Measurements from ENCODE around the gene ZBTB21. TPM values are rescaled to one million over a fixed set of nuclear protein-coding genes. Genes with fewer than 3 reads are reported as not detected.
A peak's percentile ranks its signal among the peaks of the same experiment; 100 is the strongest.

Gene ZBTB21
- total RNA-seq, 1 donor from 2014 or later, result 25.3 TPM

GRCh38 chr21:41975391-41976272, 34.5 kb downstream of the ZBTB21 start:
- Mint-ChIP-seq H3K27ac (no peak overlapping the region), H3K9me3 (peaks cover 15% of the 10 kb centered on the region), H3K4me3 (no peak overlapping the region), H3K27me3 (ENCODE audit: insufficient read depth, low read depth) (peaks cover 4% of the 10 kb centered on the region), H3K4me1 (peaks cover 13% of the 10 kb centered on the region), H3K36me3 (peaks cover 2% of the 10 kb centered on the region)
- H3K9me3 ChIP-seq (ENCODE audit: low read depth), result peaks cover 3% of the 10 kb centered on the region
- H3F3A ChIP-seq (ENCODE audit: low read depth), result no peaks in the 10 kb centered on the region
- H3K4me2 ChIP-seq, result no peak overlapping the region
- H4K20me1 ChIP-seq (ENCODE audit: low read depth), result no peaks in the 10 kb centered on the region
- no peaks in the 10 kb centered on the region for H3K27me3 ChIP-seq
- no peaks in the 10 kb centered on the region for H3K4me1 ChIP-seq
- no peak overlapping the region for H2AFZ ChIP-seq (replicated peaks)
- H3K79me2 ChIP-seq (ENCODE audit: low read depth), result no peaks in the 10 kb centered on the region
- H3K36me3 ChIP-seq, result no peaks in the 10 kb centered on the region
- DNase-seq (ENCODE audit: low spot score), result peak; percentile 39
- no peak overlapping the region for H3K9ac ChIP-seq
- TF ChIP-seq CTCF (IDR thresholded peaks at IDR 0.05) (no peak), EZH2phosphoT487 (IDR thresholded peaks at IDR 0.05) (no peak), EZH2 (IDR thresholded peaks at IDR 0.05) (no peak)
- no peak overlapping the region for H3K27ac ChIP-seq
- no peak overlapping the region for H3K4me3 ChIP-seq

GRCh38 chr21:41974752-41975053, 35.5 kb downstream of the ZBTB21 start:
- H3K27me3 ChIP-seq, result no peaks in the 10 kb centered on the region

GRCh38 chr21:41973861-41974751, 36.1 kb downstream of the ZBTB21 start:
- no peaks in the 10 kb centered on the region for H3F3A ChIP-seq (ENCODE audit: low read depth)
- no peaks in the 10 kb centered on the region for H3K36me3 ChIP-seq
- H3K4me1 ChIP-seq, result no peaks in the 10 kb centered on the region
- no peak overlapping the region for H3K27ac ChIP-seq
- H3K4me3 ChIP-seq, result no peak overlapping the region
- H3K9ac ChIP-seq, result no peak overlapping the region
- no peak for DNase-seq (ENCODE audit: low spot score)
- no peaks in the 10 kb centered on the region for H4K20me1 ChIP-seq (ENCODE audit: low read depth)
- no peaks in the 10 kb centered on the region for H3K27me3 ChIP-seq
- H3K9me3 Mint-ChIP-seq, result peaks cover 7% of the 10 kb centered on the region
- H3K27me3 Mint-ChIP-seq (ENCODE audit: insufficient read depth, low read depth), result peaks cover 4% of the 10 kb centered on the region
- H3K79me2 ChIP-seq (ENCODE audit: low read depth), result no peaks in the 10 kb centered on the region
- no peaks in the 10 kb centered on the region for H3K36me3 Mint-ChIP-seq
- H3K27ac Mint-ChIP-seq, result no peak overlapping the region
- H3K4me3 Mint-ChIP-seq, result no peak overlapping the region
- H3K9me3 ChIP-seq (ENCODE audit: low read depth), result peaks cover 1% of the 10 kb centered on the region
- H2AFZ ChIP-seq (replicated peaks), result no peak overlapping the region
- no peak overlapping the region for H3K4me2 ChIP-seq
- H3K4me1 Mint-ChIP-seq, result peaks cover 27% of the 10 kb centered on the region
- TF ChIP-seq CTCF (IDR thresholded peaks at IDR 0.05) (no peak), EZH2 (IDR thresholded peaks at IDR 0.05) (no peak), EZH2phosphoT487 (IDR thresholded peaks at IDR 0.05) (no peak)

More at GRCh38 chr21:41974752-41975053, 35.5 kb downstream of the ZBTB21 start:
- Histone ChIP-seq H3K4me3 (no peak overlapping the region), H2AFZ (replicated peaks) (no peak overlapping the region), H3K4me2 (no peak overlapping the region), H4K20me1 (ENCODE audit: low read depth) (no peaks in the 10 kb centered on the region), H3K4me1 (no peaks in the 10 kb centered on the region), H3K9ac (no peak overlapping the region), H3F3A (ENCODE audit: low read depth) (no peaks in the 10 kb centered on the region), H3K36me3 (no peaks in the 10 kb centered on the region), H3K9me3 (ENCODE audit: low read depth) (peaks cover 3% of the 10 kb centered on the region), H3K27ac (no peak overlapping the region), H3K79me2 (ENCODE audit: low read depth) (no peaks in the 10 kb centered on the region)
- TF ChIP-seq CTCF (IDR thresholded peaks at IDR 0.05) (no peak), EZH2 (IDR thresholded peaks at IDR 0.05) (no peak), EZH2phosphoT487 (IDR thresholded peaks at IDR 0.05) (no peak)
- Mint-ChIP-seq H3K4me3 (no peak overlapping the region), H3K4me1 (peaks cover 22% of the 10 kb centered on the region), H3K9me3 (peaks cover 12% of the 10 kb centered on the region), H3K27me3 (ENCODE audit: insufficient read depth, low read depth) (peaks cover 4% of the 10 kb centered on the region), H3K36me3 (peaks cover 2% of the 10 kb centered on the region), H3K27ac (no peak overlapping the region)
- no peak for DNase-seq (ENCODE audit: low spot score)

All from neural progenitor cell (in vitro differentiated cells).